Neural progenitor cell (in vitro differentiated cells): ENCODE results near the gene MRPL53.

Experiments used
- CTCF ChIP-seq: fragments of 200-600 bp; sonication (generic); IDR thresholded peaks from 2 replicates; pipeline ENCODE4 v1.5.1; 2017; ENCODE audit warnings: antibody characterized with exemption, mild to moderate bottlenecking
- EZH2phosphoT487 ChIP-seq: fragments of 200-600 bp; sonication (generic); IDR thresholded peaks from 2 replicates; pipeline ENCODE4 v1.6.1; 2017; ENCODE audit warnings: antibody characterized with exemption

GRCh38 chr2:74464406-74464805, 8.1 kb downstream of the MRPL53 start:
- no peak for TF ChIP-seq EZH2phosphoT487
- no peak for TF ChIP-seq CTCF
